ENCODE results near the gene ZNF678. TPM values are rescaled to one million over a fixed set of nuclear protein-coding genes. Genes with fewer than 3 reads are reported as not detected.
"Not testable (repeated sequence)": the region's sequence is repeated elsewhere in the genome, so short reads cannot be mapped to it uniquely, and the experiment has no call there.

Gene ZNF678
- total and polyA plus RNA-seq, 2 experiments from 2014 or later, result 2.3 to 11.5 TPM

DNA sequence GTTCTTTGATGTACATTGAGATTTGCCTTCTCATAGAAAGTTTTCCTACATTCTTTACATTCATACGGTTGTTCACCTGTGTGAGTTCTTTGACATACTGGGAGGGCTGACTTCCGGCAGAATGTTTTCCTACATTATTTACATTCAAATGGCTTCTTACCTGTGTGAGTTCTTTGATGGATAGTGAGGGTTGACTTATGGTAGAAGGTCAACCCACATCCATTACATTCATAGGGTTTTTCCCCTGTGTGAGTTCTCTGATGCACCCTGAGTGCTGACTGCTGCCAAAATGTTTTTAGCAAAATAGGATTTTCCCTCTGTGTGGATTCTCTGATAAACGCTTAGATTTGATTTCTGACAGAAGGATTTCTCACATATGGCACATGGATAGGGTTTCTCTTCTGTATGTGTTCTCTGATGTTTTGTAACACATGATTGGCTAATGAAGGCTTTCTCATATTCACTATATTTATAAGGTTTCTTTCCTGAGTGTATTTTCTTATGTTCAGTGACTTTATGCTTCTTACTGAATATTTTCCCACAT, 134.0 kb downstream of the ZNF678 start:
- no peaks in the 10 kb centered on the region for H3K4me1 ChIP-seq (ENCODE audit: insufficient read depth)
- H3K27me3 ChIP-seq, result no peaks in the 10 kb centered on the region
- no peaks in the 10 kb centered on the region for H3K9me3 ChIP-seq (ENCODE audit: low read depth)
- H3K27ac ChIP-seq, result no peak overlapping the region
- H4K20me1 ChIP-seq (ENCODE audit: insufficient read depth, poor library complexity, severe bottlenecking), result no peaks in the 10 kb centered on the region
- no peak overlapping the region for H2AFZ ChIP-seq
- H3K36me3 ChIP-seq (replicated peaks; ENCODE audit: insufficient read depth, low read depth), result no peaks in the 10 kb centered on the region
- H3K4me2 ChIP-seq, result no peak overlapping the region
- H3K79me2 ChIP-seq, result no peaks in the 10 kb centered on the region
- TF ChIP-seq EZH2phosphoT487 (IDR thresholded peaks at IDR 0.05; ENCODE audit: low read depth, severe bottlenecking, unreplicated experiment) (no peak), EZH2 (IDR thresholded peaks at IDR 0.05; ENCODE audit: borderline replicate concordance) (no peak)
- TF ChIP-seq, protein P1, sequence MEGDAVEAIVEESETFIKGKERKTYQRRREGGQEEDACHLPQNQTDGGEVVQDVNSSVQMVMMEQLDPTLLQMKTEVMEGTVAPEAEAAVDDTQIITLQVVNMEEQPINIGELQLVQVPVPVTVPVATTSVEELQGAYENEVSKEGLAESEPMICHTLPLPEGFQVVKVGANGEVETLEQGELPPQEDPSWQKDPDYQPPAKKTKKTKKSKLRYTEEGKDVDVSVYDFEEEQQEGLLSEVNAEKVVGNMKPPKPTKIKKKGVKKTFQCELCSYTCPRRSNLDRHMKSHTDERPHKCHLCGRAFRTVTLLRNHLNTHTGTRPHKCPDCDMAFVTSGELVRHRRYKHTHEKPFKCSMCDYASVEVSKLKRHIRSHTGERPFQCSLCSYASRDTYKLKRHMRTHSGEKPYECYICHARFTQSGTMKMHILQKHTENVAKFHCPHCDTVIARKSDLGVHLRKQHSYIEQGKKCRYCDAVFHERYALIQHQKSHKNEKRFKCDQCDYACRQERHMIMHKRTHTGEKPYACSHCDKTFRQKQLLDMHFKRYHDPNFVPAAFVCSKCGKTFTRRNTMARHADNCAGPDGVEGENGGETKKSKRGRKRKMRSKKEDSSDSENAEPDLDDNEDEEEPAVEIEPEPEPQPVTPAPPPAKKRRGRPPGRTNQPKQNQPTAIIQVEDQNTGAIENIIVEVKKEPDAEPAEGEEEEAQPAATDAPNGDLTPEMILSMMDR (IDR thresholded peaks at IDR 0.05; ENCODE audit: poor library complexity), result no peak
- no peaks in the 10 kb centered on the region for H3K9me2 ChIP-seq (replicated peaks; ENCODE audit: insufficient read depth)
- no peak overlapping the region for H3K4me3 ChIP-seq
- DNase-seq (ENCODE audit: low spot score), result no peak
- 88% methylated on average over 3 of the region's 3 CpGs for WGBS (ENCODE audit: low lambda C conversion rate, missing lambda C conversion rate)

DNA sequence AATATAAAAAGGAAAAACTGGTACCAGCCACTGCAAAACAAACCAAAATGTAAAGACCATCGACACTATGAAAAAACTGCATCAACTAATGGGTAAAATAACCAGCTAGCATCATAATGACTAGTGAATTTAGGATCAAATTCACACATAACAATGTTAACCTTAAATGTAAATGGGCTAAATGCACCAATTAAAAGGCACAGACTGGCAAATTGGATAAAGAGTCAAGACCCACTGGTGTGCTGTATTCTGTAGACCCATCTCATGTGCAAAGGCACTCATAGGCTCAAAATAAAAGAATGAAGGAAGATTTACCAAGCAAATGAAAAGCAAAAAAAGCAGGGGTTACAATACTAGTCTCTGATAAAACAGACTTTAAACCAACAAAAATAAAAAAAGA, 138.3 kb downstream of the ZNF678 start:
- not testable (repeated sequence) for H3K36me3 ChIP-seq (replicated peaks; ENCODE audit: insufficient read depth, low read depth); H4K20me1 ChIP-seq (ENCODE audit: insufficient read depth, poor library complexity, severe bottlenecking); H3K4me2 ChIP-seq; H3K27me3 ChIP-seq; H2AFZ ChIP-seq; H3K9me3 ChIP-seq (ENCODE audit: low read depth); H3K4me1 ChIP-seq (ENCODE audit: insufficient read depth); H3K9me2 ChIP-seq (replicated peaks; ENCODE audit: insufficient read depth); H3K27ac ChIP-seq; DNase-seq (ENCODE audit: low spot score); H3K79me2 ChIP-seq; H3K4me3 ChIP-seq
- WGBS (ENCODE audit: low lambda C conversion rate, missing lambda C conversion rate), result 76% methylated on average over 1 of the region's 1 CpG

DNA sequence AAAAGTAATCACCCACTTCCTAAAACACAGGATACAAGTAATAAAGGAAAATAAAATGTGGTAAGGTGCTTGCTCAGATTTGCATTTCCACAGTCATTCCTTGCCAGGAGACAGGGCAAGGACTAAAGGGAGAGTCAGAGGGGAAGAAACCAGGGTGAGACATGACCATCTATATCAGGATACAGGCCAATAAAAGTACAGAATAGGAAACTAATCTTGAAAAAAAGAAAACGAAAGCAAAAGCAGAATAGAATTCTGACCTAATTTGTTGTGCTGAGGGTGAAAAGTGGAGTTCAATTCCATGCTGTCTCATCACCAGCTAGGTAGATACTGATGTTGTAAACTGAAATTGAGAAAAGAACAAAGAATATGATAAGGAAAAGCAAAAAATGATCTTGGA, 144.5 kb downstream of the ZNF678 start:
- no peaks in the 10 kb centered on the region for H3K79me2 ChIP-seq
- TF ChIP-seq, protein P1 (IDR thresholded peaks at IDR 0.05; ENCODE audit: poor library complexity), result no peak
- TF ChIP-seq EZH2phosphoT487 (IDR thresholded peaks at IDR 0.05; ENCODE audit: low read depth, severe bottlenecking, unreplicated experiment) (no peak), EZH2 (IDR thresholded peaks at IDR 0.05; ENCODE audit: borderline replicate concordance) (no peak)
- H3K4me3 ChIP-seq, result no peak overlapping the region
- no peak overlapping the region for H3K27ac ChIP-seq
- DNase-seq (ENCODE audit: low spot score), result no peak
- 71% methylated on average over 1 of the region's 1 CpG for WGBS (ENCODE audit: low lambda C conversion rate, missing lambda C conversion rate)
- H3K4me1 ChIP-seq (ENCODE audit: insufficient read depth), result no peaks in the 10 kb centered on the region
- no peaks in the 10 kb centered on the region for H3K27me3 ChIP-seq
- no peaks in the 10 kb centered on the region for H3K36me3 ChIP-seq (replicated peaks; ENCODE audit: insufficient read depth, low read depth)
- H3K9me2 ChIP-seq (replicated peaks; ENCODE audit: insufficient read depth), result no peaks in the 10 kb centered on the region
- no peak overlapping the region for H2AFZ ChIP-seq
- H3K9me3 ChIP-seq (ENCODE audit: low read depth), result no peaks in the 10 kb centered on the region
- no peaks in the 10 kb centered on the region for H4K20me1 ChIP-seq (ENCODE audit: insufficient read depth, poor library complexity, severe bottlenecking)
- H3K4me2 ChIP-seq, result no peak overlapping the region

DNA sequence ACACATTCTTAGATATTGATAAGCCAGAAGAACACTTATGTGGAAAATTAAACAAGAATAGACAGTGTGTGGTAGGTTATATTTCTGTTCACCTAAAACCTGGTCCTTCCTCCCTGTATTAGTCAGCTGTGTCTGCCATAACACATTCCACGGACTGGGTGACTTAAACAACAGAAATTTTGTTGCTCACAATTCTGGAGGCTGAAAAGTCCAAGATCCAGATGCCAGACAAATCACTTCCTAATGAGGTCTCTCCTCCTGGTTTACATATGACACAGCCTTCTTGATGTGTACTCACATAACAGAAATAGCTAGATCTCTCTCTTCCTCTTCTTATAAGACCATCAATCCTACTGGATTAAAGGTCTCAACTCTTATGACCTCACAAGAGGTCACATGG, 146.1 kb downstream of the ZNF678 start:
- WGBS (ENCODE audit: low lambda C conversion rate, missing lambda C conversion rate), result 79% methylated on average over 1 of the region's 1 CpG
- Histone ChIP-seq H3K9me2 (replicated peaks; ENCODE audit: insufficient read depth) (no peaks in the 10 kb centered on the region), H3K4me1 (ENCODE audit: insufficient read depth) (no peaks in the 10 kb centered on the region), H3K9me3 (ENCODE audit: low read depth) (no peaks in the 10 kb centered on the region), H3K36me3 (replicated peaks; ENCODE audit: insufficient read depth, low read depth) (no peaks in the 10 kb centered on the region), H2AFZ (no peak overlapping the region), H3K27me3 (no peaks in the 10 kb centered on the region), H3K4me2 (no peak overlapping the region), H3K79me2 (no peaks in the 10 kb centered on the region), H3K27ac (no peak overlapping the region), H4K20me1 (ENCODE audit: insufficient read depth, poor library complexity, severe bottlenecking) (no peaks in the 10 kb centered on the region), H3K4me3 (no peak overlapping the region)
- no peak for DNase-seq (ENCODE audit: low spot score)
- TF ChIP-seq EZH2 (IDR thresholded peaks at IDR 0.05; ENCODE audit: borderline replicate concordance) (no peak), EZH2phosphoT487 (IDR thresholded peaks at IDR 0.05; ENCODE audit: low read depth, severe bottlenecking, unreplicated experiment) (no peak)
- TF ChIP-seq, protein P1 (IDR thresholded peaks at IDR 0.05; ENCODE audit: poor library complexity), result no peak

DNA sequence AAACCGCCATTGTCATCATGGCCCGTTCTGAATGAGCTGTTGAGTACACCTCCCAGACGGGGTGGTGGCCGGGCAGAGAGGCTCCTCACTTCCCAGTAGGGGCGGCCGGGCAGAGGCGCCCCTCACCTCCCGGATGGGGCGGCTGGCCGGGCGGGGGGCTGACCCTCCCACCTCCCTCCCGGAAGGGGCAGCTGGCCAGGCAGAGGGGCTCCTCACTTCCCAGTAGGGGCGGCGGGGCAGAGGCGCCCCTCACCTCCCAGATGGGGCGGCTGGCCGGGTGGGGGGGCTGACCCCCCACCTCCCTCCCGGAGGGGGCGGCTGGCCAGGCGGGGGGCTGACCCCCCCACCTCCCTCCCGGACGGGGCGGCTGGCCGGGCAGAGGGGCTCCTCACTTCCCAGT, 147.1 kb downstream of the ZNF678 start:
- not testable (repeated sequence) for H3K9me2 ChIP-seq (replicated peaks; ENCODE audit: insufficient read depth); H3K36me3 ChIP-seq (replicated peaks; ENCODE audit: insufficient read depth, low read depth); H4K20me1 ChIP-seq (ENCODE audit: insufficient read depth, poor library complexity, severe bottlenecking); DNase-seq (ENCODE audit: low spot score); H3K4me3 ChIP-seq; H3K4me2 ChIP-seq; H3K4me1 ChIP-seq (ENCODE audit: insufficient read depth); H3K9me3 ChIP-seq (ENCODE audit: low read depth); H2AFZ ChIP-seq; H3K27ac ChIP-seq; H3K27me3 ChIP-seq; H3K79me2 ChIP-seq
- 93% methylated on average over 7 of the region's 24 CpGs for WGBS (ENCODE audit: low lambda C conversion rate, missing lambda C conversion rate)

All from hepatocyte (in vitro differentiated cells).